Sigmoid colon (tissue), 7 donors: ENCODE measurements around the gene TNNT1. TPM values are rescaled to one million over a fixed set of nuclear protein-coding genes. Genes with fewer than 3 reads are reported as not detected.

Experiments
- DNase-seq: peaks from one replicate; pipeline ENCODE4 v3.0.0-alpha.2; 2019
- H3K27ac ChIP-seq, 4 donors: fragments of 200-600 bp; sonication (generic); one replicate each; pipeline ENCODE4 v1.5.1; 2016 to 2019; ENCODE audit warnings: mild to moderate bottlenecking in 1 of 4
- H3K27me3 ChIP-seq, 3 donors: fragments of 200-600 bp; sonication (generic); one replicate each; pipeline ENCODE4 v1.5.1; 2019; ENCODE audit warnings: mild to moderate bottlenecking in 1 of 3
- H3K36me3 ChIP-seq, 4 donors: fragments of 200-600 bp; sonication (generic); one replicate each; pipeline ENCODE4 v1.5.1; 2016 to 2019
- H3K4me1 ChIP-seq, 4 donors: fragments of 200-600 bp; sonication (generic); one replicate each; pipeline ENCODE4 v1.5.1; 2017 to 2019
- H3K4me3 ChIP-seq, 4 donors: fragments of 200-600 bp; sonication (generic); one replicate each; pipeline ENCODE4 v1.5.1; 2017 to 2019; ENCODE audit warnings: mild to moderate bottlenecking in 2 of 4, moderate library complexity in 1 of 4
- H3K9me3 ChIP-seq, 4 donors: fragments of 200-600 bp in 3 of 4; sonication (generic) in 3 of 4; one replicate each; pipeline versions ENCODE4 v1.5.1 to v1.6.1; 2013 to 2019
- EP300 ChIP-seq, 4 donors: sonication (generic); formaldehyde crosslinking; IDR thresholded peaks; one replicate each; pipeline ENCODE4 v1.6.1; 2017; ENCODE audit warnings: antibody characterized with exemption in 4 of 4
- POLR2A ChIP-seq, 2 donors: fragments of 450-650 bp; IDR thresholded peaks; one replicate each; pipeline ENCODE4 v1.6.1; 2016; ENCODE audit warnings: antibody characterized with exemption in 2 of 2, mild to moderate bottlenecking in 2 of 2, moderate library complexity in 2 of 2
- POLR2AphosphoS5 ChIP-seq, 4 donors: sonication (generic); formaldehyde crosslinking; IDR thresholded peaks; one replicate each; pipeline ENCODE4 v1.6.1; 2017; ENCODE audit warnings: antibody characterized with exemption in 4 of 4
- whole genome bisulfite sequencing, 2 donors: extraction: QIAGEN DNeasy Blood & Tissue Kit; methylation state at CpG; one replicate each; pipeline ENCODE4 v1.1.7; 2013; 5-methylcytosine and 5-hydroxymethylcytosine counted together
- intact Hi-C: fragments of 100-400 bp; cut with DNase I; formaldehyde crosslinking; loops from one replicate; pipeline ENCODE4 v1.15.1; 2023
- polyA plus RNA-seq, 3 donors: library from polyadenylated mRNA; stranded (reverse); fragments of 200-250 nt; gene quantifications; one replicate each; pipeline ENCODE4 v1.2.3, GENCODE V29; 2013
- total RNA-seq, 4 donors: library from RNA; depleted of rRNA; stranded (reverse); fragments of >200 nt; gene quantifications; one replicate each; pipeline ENCODE4 v1.1.0, GENCODE V29; 2016
- TF ChIP-seq, protein P1 (sequence below), 4 experiments: fragments of 450-650 bp in 3 of 4; fragments of 200-600 bp in 1 of 4; IDR thresholded peaks; one replicate each; pipeline ENCODE4 v1.5.1; 2016 to 2019; ENCODE audit warnings: antibody characterized with exemption in 4 of 4, mild to moderate bottlenecking in 3 of 4, moderate library complexity in 2 of 4
- donor health status: healthy with polysubstance abuse.
- donor health status: Bipolar disorder and iron deficiency.
- donor health status: healthy.

The TNNT1 gene
- total and polyA plus RNA-seq, 7 donors: 1.4 to 17.4 (median 2.2) TPM; not detected in 3

GRCh38 chr19:55116859-55117662 lies 31.9 kb downstream of the TNNT1 start, which contains the start of gene PPP1R12C:
TSS of gene PPP1R12C (minus strand) at chr19:55117637. CDS start at chr19:55117543, 94 bp downstream.
- TF ChIP-seq EP300 (IDR thresholded peaks at IDR 0.05) (no peak), POLR2A (IDR thresholded peaks at IDR 0.05) (no peak), POLR2AphosphoS5 (IDR thresholded peaks at IDR 0.05) (peak in 1 of 4 donors; percentile 63)
- TF ChIP-seq, protein P1, sequence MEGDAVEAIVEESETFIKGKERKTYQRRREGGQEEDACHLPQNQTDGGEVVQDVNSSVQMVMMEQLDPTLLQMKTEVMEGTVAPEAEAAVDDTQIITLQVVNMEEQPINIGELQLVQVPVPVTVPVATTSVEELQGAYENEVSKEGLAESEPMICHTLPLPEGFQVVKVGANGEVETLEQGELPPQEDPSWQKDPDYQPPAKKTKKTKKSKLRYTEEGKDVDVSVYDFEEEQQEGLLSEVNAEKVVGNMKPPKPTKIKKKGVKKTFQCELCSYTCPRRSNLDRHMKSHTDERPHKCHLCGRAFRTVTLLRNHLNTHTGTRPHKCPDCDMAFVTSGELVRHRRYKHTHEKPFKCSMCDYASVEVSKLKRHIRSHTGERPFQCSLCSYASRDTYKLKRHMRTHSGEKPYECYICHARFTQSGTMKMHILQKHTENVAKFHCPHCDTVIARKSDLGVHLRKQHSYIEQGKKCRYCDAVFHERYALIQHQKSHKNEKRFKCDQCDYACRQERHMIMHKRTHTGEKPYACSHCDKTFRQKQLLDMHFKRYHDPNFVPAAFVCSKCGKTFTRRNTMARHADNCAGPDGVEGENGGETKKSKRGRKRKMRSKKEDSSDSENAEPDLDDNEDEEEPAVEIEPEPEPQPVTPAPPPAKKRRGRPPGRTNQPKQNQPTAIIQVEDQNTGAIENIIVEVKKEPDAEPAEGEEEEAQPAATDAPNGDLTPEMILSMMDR (IDR thresholded peaks at IDR 0.05): no peak
- no peaks in the 10 kb centered on the region for H3K9me3 ChIP-seq
- peaks cover 0 to 6% (median 3%) of the 10 kb centered on the region in 4 donors for H3K36me3 ChIP-seq
- intact Hi-C loops: loop anchor here (5.0 to 10.0 kb wide), 4 partner anchors 538 to 1250 kb away; partner anchors contain the start of genes LENG9, MYADM, TSEN34 and U2AF2
- H3K4me3 ChIP-seq: peak within 1 kb of the TSS; percentile 76 to 96 (median 86)
- H3K4me1 ChIP-seq: peaks cover 0 to 55% (median 47%) of the 10 kb centered on the region in 4 donors
- H3K27ac ChIP-seq: peak within 1 kb of the TSS; percentile 95 to 99 (median 98)
- no peak for DNase-seq
- 0 to 1% methylated on average over 97 of the region's 97 CpGs for WGBS, 2 donors
- no peaks in the 10 kb centered on the region for H3K27me3 ChIP-seq

DNA sequence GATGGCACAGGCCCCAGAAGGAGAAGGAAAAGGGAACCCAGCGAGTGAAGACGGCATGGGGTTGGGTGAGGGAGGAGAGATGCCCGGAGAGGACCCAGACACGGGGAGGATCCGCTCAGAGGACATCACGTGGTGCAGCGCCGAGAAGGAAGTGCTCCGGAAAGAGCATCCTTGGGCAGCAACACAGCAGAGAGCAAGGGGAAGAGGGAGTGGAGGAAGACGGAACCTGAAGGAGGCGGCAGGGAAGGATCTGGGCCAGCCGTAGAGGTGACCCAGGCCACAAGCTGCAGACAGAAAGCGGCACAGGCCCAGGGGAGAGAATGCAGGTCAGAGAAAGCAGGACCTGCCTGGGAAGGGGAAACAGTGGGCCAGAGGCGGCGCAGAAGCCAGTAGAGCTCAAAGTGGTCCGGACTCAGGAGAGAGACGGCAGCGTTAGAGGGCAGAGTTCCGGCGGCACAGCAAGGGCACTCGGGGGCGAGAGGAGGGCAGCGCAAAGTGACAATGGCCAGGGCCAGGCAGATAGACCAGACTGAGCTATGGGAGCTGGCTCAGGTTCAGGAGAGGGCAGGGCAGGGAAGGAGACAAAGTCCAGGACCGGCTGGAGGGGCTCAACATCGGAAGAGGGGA lies 32.7 kb downstream of the TNNT1 start:
- peak overlapping the region; percentile 95 to 99 (median 98) for H3K27ac ChIP-seq
- intact Hi-C loops: loop anchor here (5.0 to 10.0 kb wide), 4 partner anchors 538 to 1249 kb away; partner anchors contain the start of genes LENG9, MYADM, TSEN34 and U2AF2
- no peaks in the 10 kb centered on the region for H3K9me3 ChIP-seq
- peaks cover 0 to 7% (median 3%) of the 10 kb centered on the region in 4 donors for H3K36me3 ChIP-seq
- H3K4me3 ChIP-seq: peak overlapping the region; percentile 76 to 96 (median 86)
- no peaks in the 10 kb centered on the region for H3K27me3 ChIP-seq
- TF ChIP-seq, protein P1 (IDR thresholded peaks at IDR 0.05): no peak
- TF ChIP-seq POLR2AphosphoS5 (IDR thresholded peaks at IDR 0.05) (peak; percentile 59 to 87 (median 78)), POLR2A (IDR thresholded peaks at IDR 0.05) (peak; percentile 31 to 49), EP300 (IDR thresholded peaks at IDR 0.05) (peak in 1 of 4 donors; percentile 48)
- 1% methylated on average over 25 of the region's 25 CpGs for WGBS, 2 donors
- DNase-seq: peak; percentile 92
- peaks cover 0 to 62% (median 54%) of the 10 kb centered on the region in 4 donors for H3K4me1 ChIP-seq

- peak overlapping the region; percentile 95 to 99 (median 98) for H3K27ac ChIP-seq
- TF ChIP-seq, protein P1 (IDR thresholded peaks at IDR 0.05): no peak
- peak in 2 of 4 donors; percentile 49 to 58 for TF ChIP-seq POLR2AphosphoS5 (IDR thresholded peaks at IDR 0.05)
- no peak for TF ChIP-seq POLR2A (IDR thresholded peaks at IDR 0.05)
- peak in 1 of 4 donors; percentile 46 for TF ChIP-seq EP300 (IDR thresholded peaks at IDR 0.05)
- 76% methylated on average over 13 of the region's 13 CpGs for WGBS, 2 donors
- peak overlapping the region; percentile 76 to 96 (median 86) for H3K4me3 ChIP-seq
- H3K9me3 ChIP-seq: no peaks in the 10 kb centered on the region
- peaks cover 0 to 69% (median 60%) of the 10 kb centered on the region in 4 donors for H3K4me1 ChIP-seq
- H3K27me3 ChIP-seq: no peaks in the 10 kb centered on the region
- intact Hi-C loops: loop anchor here (5.0 to 10.0 kb wide), 4 partner anchors 539 to 1248 kb away; partner anchors contain the start of genes LENG9, MYADM, TSEN34 and U2AF2
- H3K36me3 ChIP-seq: peaks cover 0 to 9% (median 4%) of the 10 kb centered on the region in 4 donors
- no peak for DNase-seq
These were observed 33.5 kb downstream of the TNNT1 start for GRCh38 chr19:55115446-55116065.

DNA sequence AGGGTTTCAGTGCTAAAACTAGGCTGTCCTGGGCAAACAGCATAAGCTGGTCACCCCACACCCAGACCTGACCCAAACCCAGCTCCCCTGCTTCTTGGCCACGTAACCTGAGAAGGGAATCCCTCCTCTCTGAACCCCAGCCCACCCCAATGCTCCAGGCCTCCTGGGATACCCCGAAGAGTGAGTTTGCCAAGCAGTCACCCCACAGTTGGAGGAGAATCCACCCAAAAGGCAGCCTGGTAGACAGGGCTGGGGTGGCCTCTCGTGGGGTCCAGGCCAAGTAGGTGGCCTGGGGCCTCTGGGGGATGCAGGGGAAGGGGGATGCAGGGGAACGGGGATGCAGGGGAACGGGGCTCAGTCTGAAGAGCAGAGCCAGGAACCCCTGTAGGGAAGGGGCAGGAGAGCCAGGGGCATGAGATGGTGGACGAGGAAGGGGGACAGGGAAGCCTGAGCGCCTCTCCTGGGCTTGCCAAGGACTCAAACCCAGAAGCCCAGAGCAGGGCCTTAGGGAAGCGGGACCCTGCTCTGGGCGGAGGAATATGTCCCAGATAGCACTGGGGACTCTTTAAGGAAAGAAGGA lies 34.4 kb downstream of the TNNT1 start:
- H3K4me3 ChIP-seq: peak overlapping the region in 3 of 4 donors; percentile 84 to 96 (median 87)
- DNase-seq: no peak
- H3K36me3 ChIP-seq: peaks cover 0 to 17% (median 6%) of the 10 kb centered on the region in 4 donors
- WGBS, 2 donors: 91 to 95% methylated on average over 9 of the region's 9 CpGs
- H3K27me3 ChIP-seq: no peaks in the 10 kb centered on the region
- TF ChIP-seq, protein P1 (IDR thresholded peaks at IDR 0.05): no peak
- TF ChIP-seq POLR2AphosphoS5 (IDR thresholded peaks at IDR 0.05): no peak
- TF ChIP-seq EP300 (IDR thresholded peaks at IDR 0.05): no peak
- no peak for TF ChIP-seq POLR2A (IDR thresholded peaks at IDR 0.05)
- peaks cover 0 to 74% (median 63%) of the 10 kb centered on the region in 4 donors for H3K4me1 ChIP-seq
- no peaks in the 10 kb centered on the region for H3K9me3 ChIP-seq
- intact Hi-C loops: loop anchor here (5.0 to 10.0 kb wide), 4 partner anchors 540 to 1247 kb away; partner anchors contain the start of genes LENG9, MYADM, TSEN34 and U2AF2
- peak overlapping the region; percentile 95 to 99 (median 98) for H3K27ac ChIP-seq
